ENCODE data around the gene ATP13A2. TPM values are rescaled to one million over a fixed set of nuclear protein-coding genes. Genes with fewer than 3 reads are reported as not detected.

ATP13A2 gene, protein sequence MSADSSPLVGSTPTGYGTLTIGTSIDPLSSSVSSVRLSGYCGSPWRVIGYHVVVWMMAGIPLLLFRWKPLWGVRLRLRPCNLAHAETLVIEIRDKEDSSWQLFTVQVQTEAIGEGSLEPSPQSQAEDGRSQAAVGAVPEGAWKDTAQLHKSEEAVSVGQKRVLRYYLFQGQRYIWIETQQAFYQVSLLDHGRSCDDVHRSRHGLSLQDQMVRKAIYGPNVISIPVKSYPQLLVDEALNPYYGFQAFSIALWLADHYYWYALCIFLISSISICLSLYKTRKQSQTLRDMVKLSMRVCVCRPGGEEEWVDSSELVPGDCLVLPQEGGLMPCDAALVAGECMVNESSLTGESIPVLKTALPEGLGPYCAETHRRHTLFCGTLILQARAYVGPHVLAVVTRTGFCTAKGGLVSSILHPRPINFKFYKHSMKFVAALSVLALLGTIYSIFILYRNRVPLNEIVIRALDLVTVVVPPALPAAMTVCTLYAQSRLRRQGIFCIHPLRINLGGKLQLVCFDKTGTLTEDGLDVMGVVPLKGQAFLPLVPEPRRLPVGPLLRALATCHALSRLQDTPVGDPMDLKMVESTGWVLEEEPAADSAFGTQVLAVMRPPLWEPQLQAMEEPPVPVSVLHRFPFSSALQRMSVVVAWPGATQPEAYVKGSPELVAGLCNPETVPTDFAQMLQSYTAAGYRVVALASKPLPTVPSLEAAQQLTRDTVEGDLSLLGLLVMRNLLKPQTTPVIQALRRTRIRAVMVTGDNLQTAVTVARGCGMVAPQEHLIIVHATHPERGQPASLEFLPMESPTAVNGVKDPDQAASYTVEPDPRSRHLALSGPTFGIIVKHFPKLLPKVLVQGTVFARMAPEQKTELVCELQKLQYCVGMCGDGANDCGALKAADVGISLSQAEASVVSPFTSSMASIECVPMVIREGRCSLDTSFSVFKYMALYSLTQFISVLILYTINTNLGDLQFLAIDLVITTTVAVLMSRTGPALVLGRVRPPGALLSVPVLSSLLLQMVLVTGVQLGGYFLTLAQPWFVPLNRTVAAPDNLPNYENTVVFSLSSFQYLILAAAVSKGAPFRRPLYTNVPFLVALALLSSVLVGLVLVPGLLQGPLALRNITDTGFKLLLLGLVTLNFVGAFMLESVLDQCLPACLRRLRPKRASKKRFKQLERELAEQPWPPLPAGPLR
- total RNA-seq, result 10 to 100 TPM; 48.0 to 55.1 (median 48.3) TPM

DNA sequence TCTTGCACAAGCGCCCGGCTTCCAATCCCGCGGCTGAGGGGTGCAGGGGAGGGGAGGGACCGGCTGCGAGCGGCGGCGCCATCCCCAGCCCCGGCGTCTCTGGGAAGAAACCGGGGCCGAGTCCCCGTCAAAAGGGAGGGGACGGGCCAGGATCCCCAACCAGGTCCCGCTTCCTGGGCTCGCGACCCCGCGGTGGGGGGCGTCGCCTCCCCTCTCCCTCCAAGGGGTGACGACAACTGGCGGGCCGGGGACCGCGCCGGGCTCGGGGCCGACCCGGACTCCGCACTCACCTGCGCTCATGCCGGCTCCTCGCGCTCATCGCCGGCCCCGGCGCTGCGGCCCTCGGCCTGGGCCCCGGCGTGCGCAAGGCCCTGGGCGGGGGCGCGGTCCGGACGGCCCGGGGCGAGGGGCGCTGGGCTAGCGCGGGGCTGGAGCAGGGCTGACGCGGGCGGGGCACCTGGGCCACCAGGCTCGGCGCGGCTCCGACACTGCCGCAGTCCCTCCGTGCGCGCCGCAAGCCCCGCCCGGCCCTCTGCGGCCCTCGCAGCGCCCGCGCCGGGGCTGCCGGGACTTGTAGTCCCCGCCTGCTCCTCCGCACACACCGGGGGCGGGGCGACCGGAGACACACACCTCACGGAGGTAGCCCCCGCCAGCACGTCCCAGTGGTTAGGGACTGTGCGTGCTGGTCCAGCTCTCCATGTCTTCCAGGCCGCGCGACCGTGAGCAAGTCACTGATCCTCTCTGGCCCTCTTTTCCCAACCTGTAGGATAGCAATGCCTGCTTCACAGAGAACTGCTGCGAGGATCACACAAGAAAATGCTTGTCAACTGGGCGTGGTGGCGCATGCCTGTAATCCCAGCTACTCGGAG, at the start of gene ATP13A2:
Gene ATP13A2 (minus strand): TSS at position 490 of the 869 bp plus-strand sequence. CDS start 190 bp downstream, at position 300.
- ATAC-seq (peak; percentile 99 to 100), DNase-seq (peak; percentile 78)
- Mint-ChIP-seq H3K27me3 (ENCODE audit: low read depth) (no peaks in the 10 kb centered on the region), H3K4me3 (peak within 1 kb of the TSS; percentile 84), H3K36me3 (ENCODE audit: insufficient read depth) (no peaks in the 10 kb centered on the region), H3K9me3 (no peaks in the 10 kb centered on the region), H3K4me1 (ENCODE audit: low read depth) (peaks cover 20% of the 10 kb centered on the region)

DNA sequence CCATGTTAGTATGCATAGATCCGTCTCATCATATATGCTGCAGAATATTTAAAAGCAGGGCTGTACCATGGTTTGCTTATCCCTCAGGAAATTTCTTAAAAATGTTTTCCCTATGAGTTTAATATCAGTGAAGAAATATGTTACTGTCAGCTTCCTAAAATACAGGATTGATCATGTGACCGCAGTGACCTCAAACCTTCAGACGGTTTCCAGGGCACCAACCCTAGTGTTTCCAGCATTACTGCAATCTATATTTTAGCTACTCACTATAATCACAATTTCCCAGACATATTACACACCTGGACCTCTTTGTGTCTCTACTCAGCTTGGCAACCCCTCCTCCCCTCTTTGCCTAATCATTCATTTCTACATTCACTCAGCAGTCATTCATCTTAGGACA, 49.8 kb upstream of the ATP13A2 start:
- H3K27me3 Mint-ChIP-seq (ENCODE audit: low read depth), result peaks cover 10% of the 10 kb centered on the region
- no peak for DNase-seq
- H3K36me3 Mint-ChIP-seq (ENCODE audit: insufficient read depth), result no peaks in the 10 kb centered on the region
- no peak for ATAC-seq
- H3K4me1 Mint-ChIP-seq (ENCODE audit: low read depth), result no peaks in the 10 kb centered on the region
- H3K4me3 Mint-ChIP-seq, result no peak overlapping the region
- no peaks in the 10 kb centered on the region for H3K9me3 Mint-ChIP-seq

DNA sequence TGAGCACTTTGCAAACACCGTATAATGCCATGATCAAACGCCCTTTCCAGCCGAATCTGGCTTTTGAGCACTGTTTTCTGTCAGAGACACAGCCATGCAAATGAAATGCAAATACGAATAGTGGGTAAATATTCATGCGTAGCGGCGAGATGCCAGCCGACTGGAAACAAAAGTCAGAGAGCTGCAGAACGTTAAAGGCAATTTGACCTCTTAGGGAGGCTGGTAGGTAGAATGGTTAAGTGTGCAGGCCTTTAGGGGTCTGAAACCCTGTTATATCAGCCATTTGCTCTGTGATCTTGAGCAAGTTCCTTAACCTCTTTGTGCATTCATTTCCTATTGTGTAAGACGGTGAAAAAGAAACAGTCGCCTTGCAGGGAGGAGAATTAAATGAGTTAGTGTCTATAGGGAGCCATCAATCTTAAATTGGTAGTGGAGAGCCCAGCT, 48.6 kb upstream of the ATP13A2 start:
- Mint-ChIP-seq H3K27me3 (ENCODE audit: low read depth) (peaks cover 10% of the 10 kb centered on the region), H3K9me3 (no peaks in the 10 kb centered on the region), H3K4me1 (ENCODE audit: low read depth) (no peaks in the 10 kb centered on the region), H3K4me3 (no peak overlapping the region), H3K36me3 (ENCODE audit: insufficient read depth) (no peaks in the 10 kb centered on the region)
- DNase-seq (no peak), ATAC-seq (no peak)

DNA sequence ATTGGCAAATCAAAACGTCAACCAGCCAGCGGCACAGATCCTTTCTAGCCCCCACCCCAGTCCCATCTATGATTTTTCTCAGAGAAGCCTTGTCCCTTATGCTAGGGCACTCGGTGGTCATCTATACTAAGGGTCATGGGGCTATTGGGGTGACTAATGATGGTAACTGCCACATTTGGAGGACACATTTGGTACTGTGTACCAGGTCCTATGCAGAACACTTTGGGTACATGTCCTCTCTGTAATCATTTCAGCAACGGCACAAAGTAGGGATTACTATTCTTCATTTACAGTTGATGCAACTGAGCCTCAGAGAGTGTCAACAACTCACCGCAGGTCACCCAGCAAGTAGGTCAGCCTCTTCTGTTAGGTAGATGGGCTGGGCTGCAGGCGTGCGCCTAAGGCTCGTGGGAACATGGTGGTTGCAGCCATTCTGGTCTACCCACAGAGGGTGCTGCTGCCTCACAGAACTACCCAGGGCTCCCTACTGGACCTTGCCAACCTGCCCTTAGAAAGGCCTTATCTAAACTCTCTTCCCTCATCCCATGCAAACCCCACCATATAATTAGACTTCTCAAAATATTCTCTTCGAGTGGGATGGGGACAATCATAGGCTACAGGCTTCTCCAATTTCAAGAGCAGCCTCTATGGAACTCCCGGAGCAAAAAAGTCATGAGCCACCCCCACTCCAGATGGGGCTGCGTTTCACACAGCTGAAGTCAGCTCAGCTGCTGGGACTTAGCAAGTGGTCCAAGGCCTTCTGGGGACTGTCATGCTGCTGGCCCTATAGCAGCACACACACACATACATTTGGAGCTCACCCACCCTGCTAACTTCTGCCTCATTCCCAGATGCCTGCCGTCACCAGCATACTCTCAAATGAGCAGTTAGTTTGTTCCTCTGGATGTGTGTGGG, 47.9 kb upstream of the ATP13A2 start:
- H3K4me3 Mint-ChIP-seq, result no peak overlapping the region
- ATAC-seq (peak; percentile 74), DNase-seq (no peak)
- no peaks in the 10 kb centered on the region for H3K36me3 Mint-ChIP-seq (ENCODE audit: insufficient read depth)
- H3K4me1 Mint-ChIP-seq (ENCODE audit: low read depth), result no peaks in the 10 kb centered on the region
- H3K9me3 Mint-ChIP-seq, result no peaks in the 10 kb centered on the region
- H3K27me3 Mint-ChIP-seq (ENCODE audit: low read depth), result peaks cover 10% of the 10 kb centered on the region

DNA sequence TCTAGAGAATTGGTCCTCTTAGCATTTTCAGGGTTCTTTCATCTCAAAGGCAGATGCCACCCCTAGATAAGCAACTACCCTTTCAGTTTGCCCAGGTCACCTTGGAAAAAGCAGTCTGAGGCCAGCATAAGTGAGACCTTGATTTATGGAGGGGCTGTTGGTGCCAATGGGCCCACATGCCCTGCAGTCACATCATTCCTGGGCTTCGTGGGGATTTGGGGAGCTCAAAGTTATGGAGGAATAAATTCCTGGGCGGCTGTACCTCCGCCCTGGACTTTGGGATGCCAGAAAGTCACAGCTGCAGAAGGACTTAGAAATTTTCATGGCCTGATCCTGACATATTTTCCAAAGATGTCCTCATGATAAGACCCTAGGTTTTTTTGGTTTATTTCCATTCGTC, 44.8 kb upstream of the ATP13A2 start:
- H3K9me3 Mint-ChIP-seq, result no peaks in the 10 kb centered on the region
- peaks cover 9% of the 10 kb centered on the region for H3K4me1 Mint-ChIP-seq (ENCODE audit: low read depth)
- H3K36me3 Mint-ChIP-seq (ENCODE audit: insufficient read depth), result peaks cover under 1% of the 10 kb centered on the region
- no peak for ATAC-seq
- DNase-seq, result no peak
- no peak overlapping the region for H3K4me3 Mint-ChIP-seq
- H3K27me3 Mint-ChIP-seq (ENCODE audit: low read depth), result peaks cover 5% of the 10 kb centered on the region

DNA sequence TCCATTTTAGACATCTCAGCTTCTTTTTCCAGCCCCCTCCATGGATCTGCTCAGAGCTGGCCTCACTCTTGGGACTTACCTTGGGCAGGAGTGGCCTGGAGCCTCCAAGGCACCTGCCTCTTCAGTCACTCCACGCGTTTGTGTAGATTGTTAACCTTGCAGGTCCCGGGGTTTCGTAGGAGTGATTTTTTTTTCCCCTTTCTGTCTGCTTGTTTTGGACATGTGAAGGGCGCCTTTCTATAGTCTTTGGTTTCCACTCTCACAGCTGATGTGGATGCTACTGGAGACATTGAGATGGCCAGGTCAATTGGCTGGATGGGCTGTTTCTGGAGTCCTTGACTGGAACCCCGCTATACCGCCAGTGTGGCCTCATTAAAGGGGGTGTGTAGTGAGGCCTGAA, 44.1 kb upstream of the ATP13A2 start:
- peak overlapping the region; percentile 41 for H3K4me3 Mint-ChIP-seq
- ATAC-seq (no peak), DNase-seq (no peak)
- H3K27me3 Mint-ChIP-seq (ENCODE audit: low read depth), result peaks cover 5% of the 10 kb centered on the region
- peaks cover 7% of the 10 kb centered on the region for H3K36me3 Mint-ChIP-seq (ENCODE audit: insufficient read depth)
- no peaks in the 10 kb centered on the region for H3K9me3 Mint-ChIP-seq
- H3K4me1 Mint-ChIP-seq (ENCODE audit: low read depth), result peaks cover 15% of the 10 kb centered on the region

DNA sequence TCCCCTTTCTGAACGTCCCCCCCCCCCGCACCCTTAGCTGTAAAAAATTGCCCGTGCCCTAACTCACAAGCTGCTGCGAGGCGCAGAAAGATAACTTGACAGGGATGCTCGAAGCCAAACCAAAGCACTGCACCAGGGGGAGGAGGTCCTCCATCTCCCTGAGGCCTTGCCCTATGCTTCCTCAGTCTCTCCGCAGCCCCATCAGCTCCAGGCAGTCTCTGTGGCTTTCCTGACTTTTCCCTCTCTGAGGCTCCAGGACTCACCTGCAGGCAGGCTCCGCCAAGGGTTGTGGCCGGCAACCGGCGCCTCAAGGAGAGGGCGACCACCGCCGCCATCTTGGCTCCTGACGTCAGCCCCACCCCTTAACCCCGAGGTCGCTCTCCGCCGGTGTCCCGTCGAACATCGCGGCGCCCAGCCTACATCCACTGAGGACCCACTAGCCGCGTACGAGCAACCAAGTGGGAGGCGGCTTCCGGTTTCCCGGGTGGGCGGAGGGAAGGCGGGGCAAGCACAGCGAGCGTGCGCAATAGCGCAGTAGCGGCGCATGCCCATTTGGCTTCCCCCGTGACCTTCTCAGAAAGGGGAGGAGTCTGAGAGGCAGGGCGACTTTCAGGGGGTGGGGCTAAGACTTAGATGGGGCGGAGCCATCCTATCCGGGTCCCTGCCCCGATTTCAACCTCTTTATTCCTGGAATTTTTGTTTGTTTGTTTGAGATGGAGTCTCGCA, 42.1 kb upstream of the ATP13A2 start, which contains the start of gene SDHB:
Gene SDHB (minus strand): TSS at position 348 of the 726 bp plus-strand sequence. CDS start 13 bp downstream, at position 335.
- ATAC-seq (peak; percentile 100), DNase-seq (peak; percentile 98)
- Mint-ChIP-seq H3K4me1 (ENCODE audit: low read depth) (peaks cover 15% of the 10 kb centered on the region), H3K36me3 (ENCODE audit: insufficient read depth) (peaks cover 10% of the 10 kb centered on the region), H3K27me3 (ENCODE audit: low read depth) (no peaks in the 10 kb centered on the region), H3K9me3 (no peaks in the 10 kb centered on the region), H3K4me3 (peak within 1 kb of the TSS; percentile 99)

DNA sequence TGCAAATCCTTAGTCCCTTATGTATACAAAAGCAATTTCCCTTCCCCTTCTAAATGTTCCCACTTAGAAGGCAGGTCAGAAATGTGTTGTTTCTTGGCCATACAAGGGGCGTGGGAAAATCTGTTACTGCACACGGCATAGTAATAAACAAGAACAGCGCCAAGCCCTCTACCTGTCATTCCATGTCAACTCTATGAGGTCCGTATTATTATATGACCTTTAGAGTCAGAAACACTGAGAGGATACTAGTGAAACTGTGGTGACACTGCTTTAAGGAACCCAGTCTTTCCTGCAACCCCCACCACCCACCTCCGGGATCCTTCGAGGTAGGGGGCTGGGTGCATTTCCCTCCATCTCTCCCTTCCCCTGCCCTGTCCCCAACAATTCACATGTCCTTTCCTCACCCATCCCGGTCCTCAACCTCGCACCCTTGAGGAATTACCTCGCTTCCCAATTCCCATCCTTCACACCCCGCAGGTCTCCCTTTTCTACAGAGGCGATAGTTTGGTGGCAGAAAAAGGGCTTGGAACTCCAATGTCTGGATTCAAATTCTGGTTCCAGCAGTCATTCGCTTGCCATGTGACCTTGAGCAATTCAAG, 41.5 kb upstream of the ATP13A2 start:
- no peaks in the 10 kb centered on the region for H3K9me3 Mint-ChIP-seq
- peak overlapping the region; percentile 99 for H3K4me3 Mint-ChIP-seq
- no peaks in the 10 kb centered on the region for H3K27me3 Mint-ChIP-seq (ENCODE audit: low read depth)
- no peak for DNase-seq
- peaks cover 15% of the 10 kb centered on the region for H3K4me1 Mint-ChIP-seq (ENCODE audit: low read depth)
- no peak for ATAC-seq
- peaks cover 10% of the 10 kb centered on the region for H3K36me3 Mint-ChIP-seq (ENCODE audit: insufficient read depth)

DNA sequence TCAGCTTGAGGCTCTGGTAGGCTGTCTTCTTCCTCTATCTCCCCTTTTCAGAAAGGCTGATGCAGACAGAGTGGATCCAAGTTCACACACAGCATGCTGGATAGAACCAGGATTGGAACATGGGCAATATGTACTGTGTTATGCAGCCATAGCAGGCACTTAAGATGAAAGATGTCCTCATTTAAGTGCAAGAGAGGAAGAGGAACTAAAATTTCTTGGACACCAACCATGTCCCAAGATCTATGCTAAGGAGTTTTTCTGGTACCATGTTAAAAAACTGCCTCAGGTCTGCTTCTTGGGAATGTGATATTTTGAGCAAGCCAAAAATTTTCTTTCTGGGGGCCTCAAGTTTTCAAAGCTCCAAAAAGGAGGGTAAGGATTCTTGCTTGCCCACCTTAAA, 40.9 kb upstream of the ATP13A2 start:
- H3K4me3 Mint-ChIP-seq, result peak overlapping the region; percentile 99
- H3K36me3 Mint-ChIP-seq (ENCODE audit: insufficient read depth), result peaks cover 10% of the 10 kb centered on the region
- H3K9me3 Mint-ChIP-seq, result no peaks in the 10 kb centered on the region
- no peak for DNase-seq
- H3K27me3 Mint-ChIP-seq (ENCODE audit: low read depth), result no peaks in the 10 kb centered on the region
- no peak for ATAC-seq
- H3K4me1 Mint-ChIP-seq (ENCODE audit: low read depth), result peaks cover 18% of the 10 kb centered on the region

DNA sequence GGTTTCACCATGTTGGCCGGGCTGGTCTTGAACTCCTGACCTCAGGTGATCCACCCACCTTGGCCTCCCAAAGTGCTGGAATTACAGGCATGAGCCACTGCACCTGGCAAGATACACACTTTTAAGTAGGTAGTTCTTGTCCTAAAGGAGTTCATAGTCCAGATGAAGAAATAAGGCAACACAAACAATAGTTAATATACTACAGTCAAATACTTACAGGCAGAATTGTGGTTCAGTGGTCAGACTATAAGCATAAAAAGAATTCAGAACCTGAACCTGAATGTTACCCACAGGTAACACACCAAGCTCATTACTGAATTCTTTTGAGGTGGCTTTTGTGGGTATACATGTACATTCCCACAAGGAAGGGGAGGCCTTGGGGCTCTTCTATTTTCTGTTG, 40.3 kb upstream of the ATP13A2 start:
- ATAC-seq, result no peak
- peaks cover 10% of the 10 kb centered on the region for H3K36me3 Mint-ChIP-seq (ENCODE audit: insufficient read depth)

DNA sequence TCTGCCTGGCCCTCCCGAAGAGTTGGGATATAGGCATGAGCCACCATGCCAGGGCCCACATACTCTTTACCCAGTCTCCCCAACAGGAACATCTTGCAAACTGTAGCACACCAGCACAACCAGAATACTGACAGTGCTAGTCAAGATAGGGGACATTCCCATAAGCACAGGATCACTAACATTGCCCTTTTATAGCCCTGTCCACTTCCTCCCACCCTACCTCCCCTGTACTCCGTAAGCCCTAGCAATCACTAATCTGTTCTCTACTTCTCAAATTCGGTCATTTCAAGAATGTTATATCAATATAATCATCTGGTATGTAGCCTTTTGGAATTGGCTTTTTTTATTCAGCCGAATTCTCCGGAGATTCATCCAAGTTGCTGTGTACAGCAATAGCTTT, 36.2 kb upstream of the ATP13A2 start:
- DNase-seq, result no peak
- ATAC-seq, result no peak
- Mint-ChIP-seq H3K36me3 (ENCODE audit: insufficient read depth) (peaks cover 20% of the 10 kb centered on the region), H3K9me3 (no peaks in the 10 kb centered on the region), H3K4me3 (no peak overlapping the region), H3K27me3 (ENCODE audit: low read depth) (no peaks in the 10 kb centered on the region), H3K4me1 (ENCODE audit: low read depth) (peaks cover 20% of the 10 kb centered on the region)

More for the DNA sequence above, 40.3 kb upstream of the ATP13A2 start:
- no peak for DNase-seq
- H3K4me3 Mint-ChIP-seq, result peak overlapping the region; percentile 99
- H3K27me3 Mint-ChIP-seq (ENCODE audit: low read depth), result no peaks in the 10 kb centered on the region
- H3K9me3 Mint-ChIP-seq, result no peaks in the 10 kb centered on the region
- H3K4me1 Mint-ChIP-seq (ENCODE audit: low read depth), result peaks cover 18% of the 10 kb centered on the region

DNA sequence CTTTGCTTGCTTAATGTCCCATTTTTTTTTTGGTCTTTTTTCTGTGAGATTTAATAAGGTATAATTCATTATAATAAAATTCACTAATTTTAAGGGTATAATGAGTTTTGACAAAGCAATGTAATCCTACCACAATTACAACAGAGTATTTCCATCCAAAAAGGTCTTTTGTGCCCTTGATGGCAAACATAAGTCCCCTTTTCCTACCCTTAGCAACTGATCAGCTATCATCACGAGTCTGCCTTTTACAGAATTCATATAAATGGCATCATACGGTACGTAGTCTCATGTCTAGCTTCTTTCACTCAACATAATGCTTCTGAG, 34.6 kb upstream of the ATP13A2 start:
- peaks cover 20% of the 10 kb centered on the region for H3K36me3 Mint-ChIP-seq (ENCODE audit: insufficient read depth)
- no peak for DNase-seq
- ATAC-seq, result no peak
- H3K27me3 Mint-ChIP-seq (ENCODE audit: low read depth), result no peaks in the 10 kb centered on the region
- H3K9me3 Mint-ChIP-seq, result no peaks in the 10 kb centered on the region
- no peak overlapping the region for H3K4me3 Mint-ChIP-seq
- H3K4me1 Mint-ChIP-seq (ENCODE audit: low read depth), result peaks cover 10% of the 10 kb centered on the region

Measured in activated T-cell treated with anti-CD3 and anti-CD28 coated beads, Interleukin-2, amount 50 U/mL, for 4 hours (primary cell).